Measurements from ENCODE around the gene SKA3. TPM values are rescaled to one million over a fixed set of nuclear protein-coding genes. Genes with fewer than 3 reads are reported as not detected.

Gene SKA3
- total RNA-seq, 1 experiment from 2014 or later: 61.8 TPM

DNA sequence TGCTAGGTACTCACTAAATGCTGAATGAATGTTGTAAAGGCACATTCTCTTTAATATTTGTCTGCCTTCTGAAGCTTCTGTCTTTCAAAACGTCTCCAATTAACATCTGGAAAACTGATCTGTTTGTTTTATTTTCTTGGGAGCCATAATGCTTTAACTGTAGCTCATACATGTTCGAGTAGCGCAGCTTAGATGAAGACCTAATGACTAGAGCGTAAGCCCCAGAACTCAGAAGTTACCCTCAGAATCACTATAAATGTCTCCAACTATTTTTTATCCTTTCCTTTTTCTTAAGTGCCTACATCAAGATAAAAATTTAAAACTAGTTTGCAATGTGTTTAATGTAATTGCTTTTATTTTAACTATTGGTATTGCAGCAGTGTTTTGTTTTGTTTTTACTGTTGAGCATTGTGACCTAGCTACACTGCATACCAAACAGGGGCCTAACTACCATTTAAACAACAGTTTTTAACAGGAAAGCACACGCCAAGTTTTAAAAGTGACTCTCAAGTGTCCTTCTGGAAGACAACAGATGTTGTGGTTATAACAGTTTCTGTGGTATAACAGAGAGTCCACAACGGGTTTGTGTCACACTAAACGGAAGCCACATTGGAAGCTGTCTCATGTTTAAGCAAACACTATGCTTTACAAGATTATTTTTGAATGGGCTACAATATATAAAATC lies 42.1 kb upstream of the SKA3 start:
- Histone ChIP-seq H3K4ac (ENCODE audit: low read depth, low read length) (no peak overlapping the region), H3K23ac (ENCODE audit: insufficient read length, low read depth, low read length) (no peak overlapping the region), H2BK20ac (ENCODE audit: low read depth, low read length, poor library complexity, severe bottlenecking) (no peak overlapping the region), H3K18ac (ENCODE audit: insufficient read length, low read depth, low read length) (no peak overlapping the region), H3K79me2 (ENCODE audit: insufficient read depth, low read length) (no peaks in the 10 kb centered on the region), H2BK120ac (ENCODE audit: low read depth, low read length, poor library complexity, severe bottlenecking) (no peak overlapping the region), H3K23me2 (ENCODE audit: insufficient read length, low read depth, low read length, poor library complexity, severe bottlenecking) (no peaks in the 10 kb centered on the region), H3K27ac (ENCODE audit: insufficient read length, low read depth, low read length) (no peak overlapping the region), H4K5ac (ENCODE audit: insufficient read length, low read depth, low read length) (no peak overlapping the region), H2AFZ (ENCODE audit: low read length) (no peak overlapping the region), H3K4me2 (ENCODE audit: insufficient read depth, insufficient read length, low read length) (no peak overlapping the region), H2AK5ac (ENCODE audit: insufficient read length, low read length) (no peak overlapping the region), H3K4me1 (ENCODE audit: insufficient read depth, low read length) (no peaks in the 10 kb centered on the region), H3K56ac (ENCODE audit: insufficient read length, low read depth, low read length) (no peak overlapping the region), H3K27me3 (ENCODE audit: insufficient read depth, low read length) (no peaks in the 10 kb centered on the region), H3T11ph (ENCODE audit: low read length) (no peak overlapping the region), H4K20me1 (ENCODE audit: control insufficient read depth, insufficient read depth, insufficient read length) (no peaks in the 10 kb centered on the region), H3K9me3 (ENCODE audit: control insufficient read depth, low read depth, low read length) (no peaks in the 10 kb centered on the region), H2BK15ac (ENCODE audit: low read depth, low read length) (no peak overlapping the region), H2BK5ac (ENCODE audit: insufficient read length, low read length) (no peak overlapping the region), H2BK12ac (ENCODE audit: insufficient read length, low read depth, low read length) (no peak overlapping the region), H4K91ac (ENCODE audit: insufficient read length, low read depth, low read length) (no peak overlapping the region), H3K9ac (ENCODE audit: extremely low read depth, insufficient read length, low read length) (no peak overlapping the region), H4K8ac (replicated peaks; ENCODE audit: insufficient read length, low read depth, low read length) (no peak overlapping the region), H3K79me1 (ENCODE audit: insufficient read depth, low read depth, low read length, poor library complexity, severe bottlenecking) (no peaks in the 10 kb centered on the region), H3K14ac (ENCODE audit: insufficient read depth, low read length) (no peak overlapping the region)
- H3K27ac Mint-ChIP-seq: no peak overlapping the region
- no peak for DNase-seq
- no peaks in the 10 kb centered on the region for H3K4me1 Mint-ChIP-seq
- H3K9me3 Mint-ChIP-seq: peaks cover 12 to 17% of the 10 kb centered on the region in 2 experiments
- WGBS (ENCODE audit: extremely low coverage, insufficient read length, low lambda C conversion rate): no CpG with 5 or more reads among the region's 7 CpGs
- no peaks in the 10 kb centered on the region; the same call in 1 of the 2 replicates for H3K27me3 Mint-ChIP-seq (ENCODE audit: low read depth)
- peaks cover 0 to 12% (median 3%) of the 10 kb centered on the region in 3 experiments; a peak in 4 of 7 replicates for H3K36me3 Mint-ChIP-seq (ENCODE audit: insufficient read depth in 1 of 3, low read depth in 3 of 3)
- TF ChIP-seq, protein P1, sequence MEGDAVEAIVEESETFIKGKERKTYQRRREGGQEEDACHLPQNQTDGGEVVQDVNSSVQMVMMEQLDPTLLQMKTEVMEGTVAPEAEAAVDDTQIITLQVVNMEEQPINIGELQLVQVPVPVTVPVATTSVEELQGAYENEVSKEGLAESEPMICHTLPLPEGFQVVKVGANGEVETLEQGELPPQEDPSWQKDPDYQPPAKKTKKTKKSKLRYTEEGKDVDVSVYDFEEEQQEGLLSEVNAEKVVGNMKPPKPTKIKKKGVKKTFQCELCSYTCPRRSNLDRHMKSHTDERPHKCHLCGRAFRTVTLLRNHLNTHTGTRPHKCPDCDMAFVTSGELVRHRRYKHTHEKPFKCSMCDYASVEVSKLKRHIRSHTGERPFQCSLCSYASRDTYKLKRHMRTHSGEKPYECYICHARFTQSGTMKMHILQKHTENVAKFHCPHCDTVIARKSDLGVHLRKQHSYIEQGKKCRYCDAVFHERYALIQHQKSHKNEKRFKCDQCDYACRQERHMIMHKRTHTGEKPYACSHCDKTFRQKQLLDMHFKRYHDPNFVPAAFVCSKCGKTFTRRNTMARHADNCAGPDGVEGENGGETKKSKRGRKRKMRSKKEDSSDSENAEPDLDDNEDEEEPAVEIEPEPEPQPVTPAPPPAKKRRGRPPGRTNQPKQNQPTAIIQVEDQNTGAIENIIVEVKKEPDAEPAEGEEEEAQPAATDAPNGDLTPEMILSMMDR (conservative IDR thresholded peaks at IDR 0.05): no peak
- no peak overlapping the region for H3K4me3 Mint-ChIP-seq
